H1 (cell line): ENCODE measurements around the gene SMARCD1. TPM values are rescaled to one million over a fixed set of nuclear protein-coding genes. Genes with fewer than 3 reads are reported as not detected.

Source experiments
- NANOG ChIP-seq: IDR thresholded peaks from 2 replicates; pipeline ENCODE4 v1.6.1; 2011; ENCODE audit warnings: low read length, low read depth, mild to moderate bottlenecking, inconsistent platforms; ENCODE audit not compliant: insufficient read depth, poor library complexity, severe bottlenecking
- YY1 ChIP-seq: IDR thresholded peaks from 2 replicates; pipeline ENCODE4 v1.6.1; 2011; ENCODE audit warnings: low read depth, mild to moderate bottlenecking, low read length
- polyA plus RNA-seq, 7 experiments: library from polyadenylated mRNA; depleted of rRNA in 3 of 7; stranded (reverse) in 5 of 7; unstranded in 2 of 7; fragments of >200 nt in 5 of 7; fragments of 200-250 nt in 2 of 7; gene quantifications; 1 replicate in 5 of 7; 2 replicates in 1 of 7; 4 replicates in 1 of 7; pipeline versions ENCODE4 v1.2.1 to v1.2.3, GENCODE V29; 2011 to 2013; ENCODE audit warnings: missing spikeins in 2 of 7, mixed read lengths in 2 of 7
- total RNA-seq: library from RNA; stranded (reverse); fragmentation: NEBNext Ultra II Directional; extraction: Animal tissue kit (Norgen Biotek cat#: 25700); gene quantifications from 2 replicates; pipeline ENCODE4 v1.2.1, GENCODE V29; 2021

The SMARCD1 gene
- total and polyA plus RNA-seq, 2 of the 8 experiments (the other 6 are each of a cell fraction or from before 2014, with no cell fraction given), result 128 to 130 TPM

DNA sequence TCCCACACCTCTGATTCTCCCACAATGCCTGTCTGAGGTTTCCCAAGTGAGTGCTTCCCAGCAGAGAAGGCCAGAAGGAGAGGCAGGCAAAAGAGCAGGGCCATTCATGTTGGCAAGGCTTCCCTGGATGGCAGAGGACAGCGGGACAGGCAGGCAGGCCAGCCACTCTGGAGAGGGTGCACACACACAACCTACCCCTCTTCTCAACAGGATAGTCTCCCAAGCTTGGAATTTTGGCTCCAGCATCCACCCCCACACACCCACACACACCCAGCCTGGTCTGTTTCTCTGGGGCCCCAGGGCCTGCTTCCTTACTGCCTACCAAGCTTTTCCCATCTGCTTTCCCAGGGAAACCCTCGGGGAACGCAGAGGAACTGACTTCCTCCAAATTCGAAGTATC is 44.5 kb upstream of the SMARCD1 start (continued):
- TF ChIP-seq NANOG (no peak), YY1 (no peak)
